ENCODE measurements around the gene KCNF1.

KCNF1 gene

DNA sequence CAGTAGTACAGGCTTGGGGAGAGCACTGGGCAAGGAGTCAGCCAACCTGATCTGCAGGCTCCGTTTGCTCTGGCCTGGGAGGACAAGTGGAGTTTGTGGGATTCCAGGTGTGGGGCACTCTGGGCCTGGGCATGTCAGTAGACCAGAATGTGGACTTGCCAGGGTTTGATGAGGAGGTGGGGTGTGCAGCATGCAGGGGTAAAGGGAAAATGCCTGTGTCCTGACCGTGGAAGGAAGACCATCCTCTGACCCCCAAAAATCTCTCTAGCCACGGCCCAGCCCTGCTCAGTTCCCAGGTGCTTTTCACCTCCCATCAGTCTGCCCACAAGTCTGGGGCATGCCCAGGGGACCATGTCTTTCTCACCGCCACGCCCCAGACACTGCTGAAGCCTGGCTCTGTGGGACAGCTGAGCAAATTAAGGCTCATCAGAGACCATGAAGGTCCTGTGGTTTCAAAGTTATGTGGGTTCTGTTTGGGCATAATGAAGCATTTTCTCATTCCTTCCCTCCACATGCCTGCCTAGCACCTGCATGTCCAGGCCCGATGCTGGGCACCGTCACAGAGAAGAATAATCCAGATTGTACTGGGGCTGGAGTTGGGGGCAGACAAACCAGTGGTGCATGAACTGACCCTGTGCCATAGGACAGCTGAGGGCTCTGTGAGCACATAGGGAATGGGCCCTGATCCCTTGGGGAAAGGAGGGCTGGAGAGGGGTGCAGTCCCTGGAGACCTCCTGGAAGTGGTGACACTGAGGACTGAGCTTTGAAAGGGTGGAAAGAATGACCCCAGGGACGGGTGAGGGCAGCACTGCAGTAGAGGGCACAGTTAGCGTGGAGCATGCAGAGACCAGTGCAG lies 6.5 kb upstream of the KCNF1 start:
- DNase-seq = no peak

- DNase-seq = no peak
Observed at GRCh38 chr2:10905862-10906143, 5.9 kb upstream of the KCNF1 start.

DNA sequence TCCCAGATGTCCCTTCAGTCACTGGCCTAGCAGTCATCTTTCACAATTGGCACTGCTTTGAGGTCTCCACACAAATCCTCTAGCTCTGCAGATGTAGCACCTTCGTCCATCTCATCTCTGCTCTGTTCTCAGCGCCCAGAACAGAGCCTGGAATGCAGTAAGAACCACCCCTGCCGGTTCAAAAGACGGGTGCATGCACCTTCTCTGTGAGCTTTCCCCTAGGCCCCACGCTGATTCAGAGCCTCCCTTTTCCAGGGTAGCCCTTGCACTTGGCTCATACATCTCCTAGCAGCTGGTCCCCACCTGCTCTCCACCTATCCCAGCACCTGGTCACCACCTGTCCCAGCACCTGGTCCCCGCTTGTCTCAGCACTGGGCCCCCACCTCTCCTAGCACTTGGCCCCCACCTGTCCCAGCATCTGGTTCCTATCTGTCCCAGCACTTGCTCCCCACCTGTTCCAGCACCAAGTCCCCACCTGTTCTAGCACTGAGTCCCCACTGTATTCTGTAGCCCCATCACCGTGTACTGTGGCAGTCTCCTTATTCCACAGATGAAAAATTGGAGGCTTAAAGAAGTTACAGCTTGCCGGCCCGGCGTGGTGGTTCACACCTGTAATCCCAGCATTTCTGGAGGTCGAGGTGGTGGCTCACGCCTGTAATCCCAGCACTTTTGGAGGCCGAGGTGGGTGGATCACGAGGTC lies 4.7 kb upstream of the KCNF1 start:
- no peak for DNase-seq

DNA sequence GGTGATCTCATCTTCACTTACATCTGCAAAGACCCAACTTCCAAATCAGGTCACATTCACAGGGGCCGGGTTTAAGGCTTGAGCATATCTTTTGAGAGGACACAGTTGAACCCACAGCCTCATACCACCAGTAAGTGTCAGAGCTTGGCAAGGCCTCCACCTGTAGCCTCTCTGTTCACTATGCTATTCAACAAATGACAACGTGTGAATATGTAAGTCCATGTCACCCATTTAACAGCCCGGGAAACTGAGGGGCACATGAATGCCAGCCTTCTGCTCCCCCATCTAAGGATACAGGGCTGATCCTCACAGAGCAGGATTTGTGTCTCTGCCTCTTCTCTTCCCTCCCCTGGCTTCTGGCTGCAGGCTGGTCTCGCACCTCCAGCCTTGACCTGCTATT lies 3.5 kb upstream of the KCNF1 start:
- no peak for DNase-seq

- DNase-seq = peak; percentile 91
Observed at GRCh38 chr2:10909050-10909995, 2.4 kb upstream of the KCNF1 start.

GRCh38 chr2:10909996-10910341 lies 1.8 kb upstream of the KCNF1 start:
- DNase-seq = no peak

DNA sequence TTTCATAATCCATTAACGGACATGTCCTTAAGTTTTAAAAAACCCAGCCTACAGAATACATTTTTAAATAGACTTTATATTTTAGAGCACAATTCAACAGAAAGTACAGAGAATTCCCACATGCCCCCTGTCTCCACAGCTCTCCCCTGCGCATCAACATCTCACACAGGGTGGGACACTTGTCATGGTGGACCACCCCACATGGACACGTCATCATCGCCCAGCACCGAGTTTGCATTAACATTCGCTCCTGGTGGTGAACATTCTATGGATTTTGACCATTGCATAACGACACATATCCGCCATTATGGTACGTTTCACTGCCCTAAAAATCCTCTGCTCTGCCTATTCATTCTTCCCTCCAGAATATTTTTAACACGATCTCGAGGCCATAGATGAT lies 1.1 kb upstream of the KCNF1 start:
- no peak for DNase-seq

DNA sequence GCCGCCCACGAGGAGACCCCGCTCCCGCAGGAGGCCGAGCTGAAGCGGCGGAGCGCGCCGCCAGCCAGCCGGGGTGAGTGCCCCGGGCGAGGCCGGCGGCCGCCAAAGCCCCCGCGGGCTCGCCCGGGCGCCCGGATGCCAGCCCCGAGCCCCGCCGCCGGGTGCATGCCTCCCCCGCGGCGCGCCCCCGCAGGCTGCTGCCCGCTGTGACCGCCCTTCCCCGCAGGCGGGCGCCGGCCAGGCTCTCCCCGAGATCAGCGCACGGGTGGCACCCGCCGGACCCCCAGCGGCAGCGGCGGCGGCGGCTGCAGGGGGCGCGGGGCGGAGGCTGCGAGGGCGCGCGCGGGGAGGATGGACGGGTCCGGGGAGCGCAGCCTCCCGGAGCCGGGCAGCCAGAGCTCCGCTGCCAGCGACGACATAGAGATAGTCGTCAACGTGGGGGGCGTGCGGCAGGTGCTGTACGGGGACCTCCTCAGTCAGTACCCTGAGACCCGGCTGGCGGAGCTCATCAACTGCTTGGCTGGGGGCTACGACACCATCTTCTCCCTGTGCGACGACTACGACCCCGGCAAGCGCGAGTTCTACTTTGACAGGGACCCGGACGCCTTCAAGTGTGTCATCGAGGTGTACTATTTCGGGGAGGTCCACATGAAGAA lies 470 bp downstream of the KCNF1 start:
- DNase-seq = no peak

GRCh38 chr2:10912796-10913455 lies 1.2 kb downstream of the KCNF1 start:
- DNase-seq = no peak

DNA sequence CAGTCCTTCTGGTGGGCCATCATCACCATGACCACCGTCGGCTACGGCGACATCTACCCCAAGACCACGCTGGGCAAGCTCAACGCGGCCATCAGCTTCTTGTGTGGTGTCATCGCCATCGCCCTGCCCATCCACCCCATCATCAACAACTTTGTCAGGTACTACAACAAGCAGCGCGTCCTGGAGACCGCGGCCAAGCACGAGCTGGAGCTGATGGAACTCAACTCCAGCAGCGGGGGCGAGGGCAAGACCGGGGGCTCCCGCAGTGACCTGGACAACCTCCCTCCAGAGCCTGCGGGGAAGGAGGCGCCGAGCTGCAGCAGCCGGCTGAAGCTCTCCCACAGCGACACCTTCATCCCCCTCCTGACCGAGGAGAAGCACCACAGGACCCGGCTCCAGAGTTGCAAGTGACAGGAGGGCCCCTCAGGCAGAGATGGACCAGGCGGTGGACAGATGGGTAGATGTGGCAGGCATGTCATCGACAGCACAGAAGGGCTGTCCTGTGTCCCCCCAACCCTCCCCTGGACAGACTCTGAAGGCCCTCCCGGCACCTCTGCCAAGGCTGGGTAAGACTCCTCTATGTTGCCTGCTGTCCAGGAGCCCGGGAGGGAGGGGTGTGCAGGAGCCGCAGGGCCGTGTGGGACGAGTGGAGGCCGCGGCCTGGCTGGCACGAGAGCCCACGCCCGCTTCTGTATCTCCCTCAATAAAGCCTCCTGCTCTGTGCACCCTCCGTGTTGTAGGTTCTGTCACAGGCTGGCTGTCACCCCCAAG lies 2.0 kb downstream of the KCNF1 start:
- DNase-seq = no peak

DNA sequence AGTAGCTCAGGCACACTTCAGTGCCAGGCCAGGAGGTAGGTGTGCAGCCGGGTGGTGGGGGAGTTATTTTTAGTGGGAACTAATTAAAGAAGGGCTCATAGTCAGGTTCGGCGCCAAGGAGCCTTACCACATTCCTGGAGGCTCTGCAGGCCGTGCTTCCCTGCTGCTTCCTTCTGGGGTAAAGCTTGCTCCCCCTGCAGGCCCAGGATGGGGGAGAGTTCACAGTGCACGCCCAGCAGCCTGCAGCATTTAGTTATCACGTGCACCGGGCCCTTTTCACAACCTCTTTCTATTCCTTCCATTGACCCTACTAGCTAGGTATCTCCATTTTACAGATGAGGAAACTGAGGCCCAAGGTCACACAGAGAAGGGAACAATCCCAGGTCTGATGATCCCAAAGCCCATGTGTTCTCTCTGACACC lies 2.5 kb downstream of the KCNF1 start:
- no peak for DNase-seq

DNA sequence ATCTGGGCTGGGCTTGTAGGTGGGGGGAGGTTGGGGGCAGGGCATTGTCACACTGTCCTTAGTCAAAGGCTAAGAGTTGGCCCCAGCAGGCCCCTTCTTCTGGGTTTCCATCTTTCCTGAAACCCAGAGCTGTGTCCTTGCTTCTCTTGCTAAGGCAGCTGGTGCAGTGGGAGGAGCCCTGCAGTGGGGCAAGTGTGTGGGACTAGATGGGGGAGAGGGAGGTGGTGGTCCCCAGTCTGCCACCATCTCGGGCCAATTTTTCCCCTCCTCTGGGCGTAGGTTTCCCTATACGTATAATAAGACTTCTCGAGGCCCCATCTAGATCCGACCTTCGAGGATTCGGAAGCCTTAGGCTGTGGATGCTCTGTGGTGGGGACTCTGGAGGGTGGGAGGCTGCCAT lies 3.5 kb downstream of the KCNF1 start:
- DNase-seq = no peak

DNA sequence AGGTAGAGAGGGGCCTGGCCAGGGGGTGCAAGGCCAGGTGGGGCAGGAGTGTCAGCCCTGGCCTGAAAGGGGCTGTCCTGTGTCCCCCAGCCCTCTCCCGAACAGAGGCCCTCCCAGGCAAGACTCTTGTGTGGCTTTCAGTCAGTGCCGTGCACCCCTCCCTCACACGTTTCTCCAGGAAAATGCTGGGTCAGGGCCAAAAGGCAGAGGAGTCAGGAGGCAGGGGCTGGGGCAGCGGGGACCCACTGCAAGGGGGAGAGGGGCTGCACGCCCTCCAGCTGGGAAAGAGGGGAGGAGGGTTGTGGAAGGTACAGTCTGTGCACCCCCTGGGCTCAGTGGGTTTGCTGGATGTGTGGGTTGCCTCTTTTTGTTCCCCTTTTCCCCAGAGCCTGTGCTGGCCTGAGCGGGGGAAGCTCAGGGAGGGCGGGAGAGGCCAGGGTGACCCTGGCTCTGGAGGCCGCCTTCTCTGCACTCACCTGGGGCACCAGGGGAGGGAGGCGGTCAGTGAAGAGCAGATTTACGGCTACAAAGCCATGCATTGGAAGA lies 4.1 kb downstream of the KCNF1 start:
- no peak for DNase-seq

GRCh38 chr2:10916953-10917352 lies 5.2 kb downstream of the KCNF1 start:
- DNase-seq = no peak

DNA sequence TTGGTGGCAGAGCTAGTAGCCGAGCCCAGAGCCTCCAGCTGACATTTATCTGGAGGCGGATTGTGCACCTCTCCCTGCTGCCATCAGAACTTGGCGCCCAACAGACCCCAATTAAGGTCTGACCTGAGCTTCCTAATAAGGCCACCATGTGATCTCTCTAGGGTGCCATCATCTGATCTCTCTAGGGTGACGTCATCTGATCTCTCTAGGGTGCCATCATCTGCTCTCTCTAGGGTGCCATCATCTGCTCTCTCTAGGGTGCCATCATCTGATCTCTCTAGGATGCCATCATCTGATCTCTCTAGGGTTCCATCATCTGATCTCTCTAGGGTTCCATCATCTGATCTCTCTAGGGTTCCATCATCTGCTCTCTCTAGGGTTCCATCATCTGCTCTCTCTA lies 6.2 kb downstream of the KCNF1 start:
- no peak for DNase-seq

DNA sequence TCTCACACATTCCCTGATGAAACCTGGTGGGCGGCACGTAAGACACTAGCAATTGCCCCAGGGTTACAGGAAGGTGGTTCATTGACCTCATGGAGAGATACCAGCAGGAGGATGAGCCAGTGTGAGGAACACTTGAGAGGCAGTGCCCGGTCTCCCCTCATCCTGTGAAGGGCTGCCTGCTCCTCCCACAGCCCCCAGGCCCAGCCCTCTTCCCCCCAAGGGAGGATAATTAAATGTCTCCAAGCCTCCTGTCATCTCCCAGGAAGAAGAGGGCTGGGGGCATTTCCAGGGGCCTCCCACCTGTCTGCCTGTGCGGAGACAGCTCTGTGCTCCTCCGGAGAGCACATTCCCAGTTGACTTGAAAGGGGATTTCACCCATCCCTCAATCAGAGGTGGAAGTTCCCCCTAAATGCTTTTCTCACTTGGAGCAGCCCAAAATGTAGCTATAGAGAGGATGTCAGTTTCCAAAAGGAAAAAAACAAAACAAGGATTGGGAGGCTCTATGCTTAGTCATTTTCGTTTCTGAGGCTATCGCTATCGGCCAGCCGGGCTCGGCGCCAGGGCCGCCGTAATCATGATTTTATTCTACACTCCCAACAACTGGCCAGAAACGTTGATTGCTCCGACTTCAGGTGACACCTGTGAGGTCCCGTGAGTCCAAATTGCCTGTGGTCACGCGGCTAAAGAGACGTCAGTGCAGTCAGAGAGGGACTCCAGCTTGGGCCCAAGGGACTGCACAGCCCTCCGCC lies 7.1 kb downstream of the KCNF1 start:
- no peak for DNase-seq

- no peak for DNase-seq
Observed at GRCh38 chr2:10919410-10919770, 7.7 kb downstream of the KCNF1 start.

- DNase-seq = no peak
Observed at GRCh38 chr2:10919771-10920621, 8.3 kb downstream of the KCNF1 start.

- no peak for DNase-seq
Observed at GRCh38 chr2:10920764-10921388, 9.1 kb downstream of the KCNF1 start.

Measured in NCI-H1694 (cell line).